Measurements from ENCODE around the gene C5orf46.
"Not testable (repeated sequence)": the region's sequence is repeated elsewhere in the genome, so short reads cannot be mapped to it uniquely, and the experiment has no call there.

The C5orf46 gene

GRCh38 chr5:147871980-147872549 lies 34.3 kb downstream of the C5orf46 start:
- H3K4me3 ChIP-seq (ENCODE audit: low read depth in 1 of 2, low read length in 2 of 2); H3K9ac ChIP-seq (ENCODE audit: low read length); H3K4me1 ChIP-seq (ENCODE audit: insufficient read depth, low read length); H3K27me3 ChIP-seq (ENCODE audit: control insufficient read depth in 1 of 2, insufficient read depth in 2 of 2, low read length in 2 of 2); H3K36me3 ChIP-seq (ENCODE audit: insufficient read depth, low read length); H3K27ac ChIP-seq (ENCODE audit: low read depth, low read length); H3K9me3 ChIP-seq (ENCODE audit: low read length): not testable (repeated sequence)

DNA sequence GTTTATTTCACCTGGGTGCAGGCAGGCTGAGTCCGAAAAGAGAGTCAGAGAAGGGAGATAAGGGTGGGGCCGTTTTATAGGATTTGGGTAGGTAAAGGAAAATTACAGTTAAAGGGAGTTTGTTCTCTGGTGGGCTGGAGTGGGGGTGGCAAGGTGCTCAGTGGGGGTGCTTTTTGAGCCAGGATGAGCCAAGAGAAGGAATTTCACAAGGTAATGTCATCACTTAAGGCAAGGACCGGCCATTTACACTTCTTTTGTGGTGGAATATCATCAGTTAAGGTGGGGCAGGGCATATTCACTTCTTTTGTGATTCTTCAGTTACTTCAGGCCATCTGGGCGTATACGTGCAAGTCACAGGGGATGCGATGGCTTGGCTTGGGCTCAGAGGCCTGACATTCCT lies 36.4 kb downstream of the C5orf46 start:
- H3K36me3 ChIP-seq (ENCODE audit: insufficient read depth, low read length); H3K9ac ChIP-seq (ENCODE audit: low read length); H3K27ac ChIP-seq (ENCODE audit: low read depth, low read length); H3K9me3 ChIP-seq (ENCODE audit: low read length); H3K4me1 ChIP-seq (ENCODE audit: insufficient read depth, low read length); H3K4me3 ChIP-seq (ENCODE audit: low read depth in 1 of 2, low read length in 2 of 2); H3K27me3 ChIP-seq (ENCODE audit: control insufficient read depth in 1 of 2, insufficient read depth in 2 of 2, low read length in 2 of 2): not testable (repeated sequence)

- no peaks in the 10 kb centered on the region for H3K27me3 ChIP-seq (ENCODE audit: control insufficient read depth in 1 of 2, insufficient read depth in 2 of 2, low read length in 2 of 2)
- no peaks in the 10 kb centered on the region for H3K4me1 ChIP-seq (ENCODE audit: insufficient read depth, low read length)
- H3K27ac ChIP-seq (ENCODE audit: low read depth, low read length) = no peak overlapping the region
- no peak overlapping the region for H3K9ac ChIP-seq (ENCODE audit: low read length)
- H3K36me3 ChIP-seq (ENCODE audit: insufficient read depth, low read length) = no peaks in the 10 kb centered on the region
- no peaks in the 10 kb centered on the region for H3K9me3 ChIP-seq (ENCODE audit: low read length)
- H3K4me3 ChIP-seq (ENCODE audit: low read depth in 1 of 2, low read length in 2 of 2) = no peak overlapping the region
Measured at GRCh38 chr5:147869112-147869511, 37.2 kb downstream of the C5orf46 start.

- no peak overlapping the region for H3K9ac ChIP-seq (ENCODE audit: low read length)
- no peaks in the 10 kb centered on the region for H3K36me3 ChIP-seq (ENCODE audit: insufficient read depth, low read length)
- H3K27ac ChIP-seq (ENCODE audit: low read depth, low read length) = no peak overlapping the region
- H3K4me3 ChIP-seq (ENCODE audit: low read depth in 1 of 2, low read length in 2 of 2) = no peak overlapping the region
- H3K4me1 ChIP-seq (ENCODE audit: insufficient read depth, low read length) = peaks cover 8% of the 10 kb centered on the region
- H3K9me3 ChIP-seq (ENCODE audit: low read length) = no peaks in the 10 kb centered on the region
- no peaks in the 10 kb centered on the region for H3K27me3 ChIP-seq (ENCODE audit: control insufficient read depth in 1 of 2, insufficient read depth in 2 of 2, low read length in 2 of 2)
Measured at GRCh38 chr5:147863454-147864158, 42.7 kb downstream of the C5orf46 start.

- no peak overlapping the region for H3K9ac ChIP-seq (ENCODE audit: low read length)
- no peak overlapping the region for H3K27ac ChIP-seq (ENCODE audit: low read depth, low read length)
- no peaks in the 10 kb centered on the region for H3K9me3 ChIP-seq (ENCODE audit: low read length)
- H3K36me3 ChIP-seq (ENCODE audit: insufficient read depth, low read length) = no peaks in the 10 kb centered on the region
- H3K27me3 ChIP-seq (ENCODE audit: control insufficient read depth in 1 of 2, insufficient read depth in 2 of 2, low read length in 2 of 2) = no peaks in the 10 kb centered on the region
- no peak overlapping the region for H3K4me3 ChIP-seq (ENCODE audit: low read depth in 1 of 2, low read length in 2 of 2)
- peaks cover 8% of the 10 kb centered on the region for H3K4me1 ChIP-seq (ENCODE audit: insufficient read depth, low read length)
Measured at GRCh38 chr5:147860641-147861025, 45.7 kb downstream of the C5orf46 start.

DNA sequence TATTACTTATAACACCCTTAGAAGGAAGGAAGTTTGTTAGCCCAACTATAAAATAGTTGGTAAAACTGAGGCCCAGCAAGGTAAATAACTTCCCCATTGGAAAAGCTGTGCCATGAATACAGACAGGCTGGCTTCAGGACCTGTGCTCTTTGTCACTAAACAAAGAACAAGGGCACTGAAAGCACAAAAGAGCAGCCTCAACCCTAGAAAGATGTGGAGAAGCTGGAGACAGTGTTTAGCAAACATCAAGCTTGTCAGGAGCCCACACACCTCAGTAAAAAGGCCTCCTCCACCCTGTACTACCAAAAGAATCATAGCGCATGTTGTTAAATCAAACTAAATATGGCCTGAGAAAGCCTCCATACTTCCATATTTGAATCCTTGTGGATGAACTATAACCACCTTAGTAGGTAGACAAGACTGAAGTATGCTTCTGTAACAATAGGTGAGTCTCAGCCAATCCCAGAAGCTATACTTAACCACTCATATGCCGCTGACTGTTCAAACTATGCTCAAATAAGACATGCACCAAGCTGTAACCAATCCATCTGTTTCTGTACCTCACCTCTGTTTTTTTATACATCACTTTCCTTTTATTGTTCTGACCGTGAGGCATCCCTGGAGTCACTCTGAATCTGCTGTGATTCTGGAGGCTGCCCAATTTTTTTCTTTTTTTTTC lies 46.2 kb downstream of the C5orf46 start:
- Histone ChIP-seq H3K27ac (ENCODE audit: low read depth, low read length) (no peak overlapping the region), H3K36me3 (ENCODE audit: insufficient read depth, low read length) (no peaks in the 10 kb centered on the region), H3K27me3 (ENCODE audit: control insufficient read depth in 1 of 2, insufficient read depth in 2 of 2, low read length in 2 of 2) (no peaks in the 10 kb centered on the region), H3K4me3 (ENCODE audit: low read depth in 1 of 2, low read length in 2 of 2) (no peak overlapping the region), H3K9me3 (ENCODE audit: low read length) (no peaks in the 10 kb centered on the region), H3K9ac (ENCODE audit: low read length) (no peak overlapping the region), H3K4me1 (ENCODE audit: insufficient read depth, low read length) (peaks cover 8% of the 10 kb centered on the region)

- Histone ChIP-seq H3K36me3 (ENCODE audit: insufficient read depth, low read length) (no peaks in the 10 kb centered on the region), H3K9ac (ENCODE audit: low read length) (no peak overlapping the region), H3K27me3 (ENCODE audit: control insufficient read depth in 1 of 2, insufficient read depth in 2 of 2, low read length in 2 of 2) (no peaks in the 10 kb centered on the region), H3K27ac (ENCODE audit: low read depth, low read length) (no peak overlapping the region), H3K4me3 (ENCODE audit: low read depth in 1 of 2, low read length in 2 of 2) (no peak overlapping the region), H3K4me1 (ENCODE audit: insufficient read depth, low read length) (peaks cover 5% of the 10 kb centered on the region), H3K9me3 (ENCODE audit: low read length) (no peaks in the 10 kb centered on the region)
Measured at GRCh38 chr5:147858565-147858964, 47.8 kb downstream of the C5orf46 start.

GRCh38 chr5:147857302-147858129 lies 48.8 kb downstream of the C5orf46 start:
- Histone ChIP-seq H3K9ac (ENCODE audit: low read length) (no peak overlapping the region), H3K27ac (ENCODE audit: low read depth, low read length) (no peak overlapping the region), H3K36me3 (ENCODE audit: insufficient read depth, low read length) (no peaks in the 10 kb centered on the region), H3K4me3 (ENCODE audit: low read depth in 1 of 2, low read length in 2 of 2) (no peak overlapping the region), H3K9me3 (ENCODE audit: low read length) (no peaks in the 10 kb centered on the region), H3K4me1 (ENCODE audit: insufficient read depth, low read length) (no peaks in the 10 kb centered on the region), H3K27me3 (ENCODE audit: control insufficient read depth in 1 of 2, insufficient read depth in 2 of 2, low read length in 2 of 2) (no peaks in the 10 kb centered on the region)

GRCh38 chr5:147856801-147857200 lies 49.5 kb downstream of the C5orf46 start:
- H3K4me1 ChIP-seq (ENCODE audit: insufficient read depth, low read length) = no peaks in the 10 kb centered on the region
- H3K9me3 ChIP-seq (ENCODE audit: low read length) = no peaks in the 10 kb centered on the region
- H3K4me3 ChIP-seq (ENCODE audit: low read depth in 1 of 2, low read length in 2 of 2) = no peak overlapping the region
- H3K9ac ChIP-seq (ENCODE audit: low read length) = no peak overlapping the region
- H3K27ac ChIP-seq (ENCODE audit: low read depth, low read length) = no peak overlapping the region
- H3K27me3 ChIP-seq (ENCODE audit: control insufficient read depth in 1 of 2, insufficient read depth in 2 of 2, low read length in 2 of 2) = no peaks in the 10 kb centered on the region
- no peaks in the 10 kb centered on the region for H3K36me3 ChIP-seq (ENCODE audit: insufficient read depth, low read length)

GRCh38 chr5:147855774-147856069 lies 50.6 kb downstream of the C5orf46 start:
- no peaks in the 10 kb centered on the region for H3K9me3 ChIP-seq (ENCODE audit: low read length)
- no peak overlapping the region for H3K4me3 ChIP-seq (ENCODE audit: low read depth in 1 of 2, low read length in 2 of 2)
- H3K36me3 ChIP-seq (ENCODE audit: insufficient read depth, low read length) = no peaks in the 10 kb centered on the region
- H3K27ac ChIP-seq (ENCODE audit: low read depth, low read length) = no peak overlapping the region
- no peaks in the 10 kb centered on the region for H3K27me3 ChIP-seq (ENCODE audit: control insufficient read depth in 1 of 2, insufficient read depth in 2 of 2, low read length in 2 of 2)
- no peaks in the 10 kb centered on the region for H3K4me1 ChIP-seq (ENCODE audit: insufficient read depth, low read length)
- no peak overlapping the region for H3K9ac ChIP-seq (ENCODE audit: low read length)

GRCh38 chr5:147854894-147855773 lies 51.2 kb downstream of the C5orf46 start:
- Histone ChIP-seq H3K36me3 (ENCODE audit: insufficient read depth, low read length) (no peaks in the 10 kb centered on the region), H3K27ac (ENCODE audit: low read depth, low read length) (no peak overlapping the region), H3K27me3 (ENCODE audit: control insufficient read depth in 1 of 2, insufficient read depth in 2 of 2, low read length in 2 of 2) (no peaks in the 10 kb centered on the region), H3K4me1 (ENCODE audit: insufficient read depth, low read length) (no peaks in the 10 kb centered on the region), H3K4me3 (ENCODE audit: low read depth in 1 of 2, low read length in 2 of 2) (no peak overlapping the region), H3K9ac (ENCODE audit: low read length) (no peak overlapping the region), H3K9me3 (ENCODE audit: low read length) (no peaks in the 10 kb centered on the region)
